ENCODE data around the gene USP3. TPM values are rescaled to one million over a fixed set of nuclear protein-coding genes. Genes with fewer than 3 reads are reported as not detected.

USP3 gene
- total and polyA plus RNA-seq, 9 donors = 15.0 to 34.5 (median 22.0) TPM

DNA sequence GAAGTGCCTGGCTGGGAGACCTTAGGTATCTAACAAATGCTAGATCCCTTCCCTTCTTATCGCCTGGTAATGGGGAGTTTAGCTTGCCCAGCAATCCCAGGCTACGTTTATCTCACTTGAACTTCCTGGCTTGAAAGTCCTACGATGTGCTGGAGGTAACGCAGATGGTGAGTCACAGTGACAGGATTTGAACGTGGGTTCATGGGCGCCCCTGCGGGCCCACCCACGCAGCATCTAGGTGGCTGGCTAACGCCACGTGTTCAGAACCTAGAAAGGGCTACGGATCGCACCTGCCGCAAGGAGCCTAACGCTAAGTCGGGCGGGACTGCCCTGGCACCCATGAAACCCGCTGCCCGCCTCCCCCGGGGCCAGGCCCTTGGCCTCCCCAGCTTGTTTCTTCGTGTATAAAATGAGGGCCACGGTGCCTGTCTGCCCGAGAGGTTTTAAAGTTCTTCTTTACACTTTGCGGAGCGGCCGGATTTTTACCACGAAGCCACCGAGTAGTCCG lies 600 bp upstream of the USP3 start:
- Histone ChIP-seq H3K27ac (ENCODE audit: low read length) (peak overlapping the region; percentile 97), H3K27me3 (ENCODE audit: control insufficient read depth, insufficient read depth, low read length) (no peaks in the 10 kb centered on the region), H3K4me3 (ENCODE audit: low read length) (peak overlapping the region; percentile 65), H3K4me1 (ENCODE audit: control insufficient read depth, insufficient read depth, low read length) (peaks cover 43% of the 10 kb centered on the region), H3K9me3 (replicated peaks; ENCODE audit: control insufficient read depth, low read depth, low read length) (no peaks in the 10 kb centered on the region), H3K36me3 (ENCODE audit: control insufficient read depth, insufficient read depth, low read length) (no peaks in the 10 kb centered on the region)
- WGBS (ENCODE audit: insufficient coverage) = 1% methylated on average over 26 of the region's 28 CpGs
- peak; percentile 74 for DNase-seq

DNA sequence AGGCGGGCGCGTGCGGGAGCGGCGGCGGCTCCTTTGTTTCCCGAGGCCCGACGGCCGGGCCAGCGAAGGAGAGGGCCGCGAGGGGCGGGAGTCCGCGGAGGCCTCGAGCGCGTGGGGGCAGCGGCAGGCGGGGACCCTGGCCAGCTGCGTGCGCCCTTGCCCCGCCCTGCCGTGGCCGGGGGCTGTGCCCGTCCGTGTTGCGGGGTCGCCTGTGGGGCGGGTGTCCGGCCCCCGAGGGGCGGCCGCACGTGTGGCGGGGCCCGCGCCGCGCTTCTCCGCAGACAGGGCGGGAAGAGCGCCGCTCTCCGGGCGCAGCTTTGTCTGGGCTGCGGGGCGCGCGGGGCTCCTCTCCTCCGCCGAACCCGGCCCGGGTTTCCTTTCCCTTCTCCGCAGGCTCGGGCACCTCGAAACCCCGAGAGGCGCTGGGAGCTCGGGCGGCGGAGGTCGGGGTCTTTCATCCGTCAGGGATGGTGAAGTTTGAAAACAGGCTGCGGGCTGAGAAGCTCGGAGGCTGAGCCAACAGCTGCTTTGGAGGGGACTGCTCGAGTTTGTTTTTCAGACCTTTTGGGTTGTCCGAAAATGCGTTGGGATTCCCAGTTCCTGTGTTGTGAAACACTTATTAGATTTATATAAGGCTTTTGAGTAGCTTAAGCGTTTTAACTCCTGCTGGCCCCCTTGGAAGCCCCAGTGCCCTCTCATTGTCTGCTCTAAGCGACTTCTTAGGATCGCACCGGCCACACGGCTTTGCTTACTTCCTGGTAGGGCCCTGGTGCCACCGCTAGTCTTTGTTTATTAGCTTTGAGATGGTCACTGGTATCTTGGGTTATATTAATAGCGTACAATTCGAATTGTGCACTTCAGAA lies 817 bp downstream of the USP3 start:
- peaks cover 43% of the 10 kb centered on the region for H3K4me1 ChIP-seq (ENCODE audit: control insufficient read depth, insufficient read depth, low read length)
- WGBS (ENCODE audit: insufficient coverage) = under 1% methylated on average over 75 of the region's 79 CpGs
- peak overlapping the region; percentile 89 for H3K4me3 ChIP-seq (ENCODE audit: low read length)
- no peaks in the 10 kb centered on the region for H3K9me3 ChIP-seq (replicated peaks; ENCODE audit: control insufficient read depth, low read depth, low read length)
- H3K36me3 ChIP-seq (ENCODE audit: control insufficient read depth, insufficient read depth, low read length) = no peaks in the 10 kb centered on the region
- no peaks in the 10 kb centered on the region for H3K27me3 ChIP-seq (ENCODE audit: control insufficient read depth, insufficient read depth, low read length)
- peak; percentile 76 for DNase-seq
- peak overlapping the region; percentile 96 for H3K27ac ChIP-seq (ENCODE audit: low read length)

GRCh38 chr15:63505842-63506222 lies 1.4 kb downstream of the USP3 start:
- Histone ChIP-seq H3K4me1 (ENCODE audit: control insufficient read depth, insufficient read depth, low read length) (peaks cover 39% of the 10 kb centered on the region), H3K27ac (ENCODE audit: low read length) (peak overlapping the region; percentile 96), H3K27me3 (ENCODE audit: control insufficient read depth, insufficient read depth, low read length) (no peaks in the 10 kb centered on the region), H3K9me3 (replicated peaks; ENCODE audit: control insufficient read depth, low read depth, low read length) (no peaks in the 10 kb centered on the region), H3K36me3 (ENCODE audit: control insufficient read depth, insufficient read depth, low read length) (no peaks in the 10 kb centered on the region), H3K4me3 (ENCODE audit: low read length) (peak overlapping the region; percentile 89)
- no peak for DNase-seq
- WGBS (ENCODE audit: insufficient coverage) = 25% methylated on average over 5 of the region's 8 CpGs

- 94% methylated on average over 3 of the region's 8 CpGs for WGBS (ENCODE audit: insufficient coverage)
- H3K9me3 ChIP-seq (replicated peaks; ENCODE audit: control insufficient read depth, low read depth, low read length) = no peaks in the 10 kb centered on the region
- H3K4me3 ChIP-seq (ENCODE audit: low read length) = no peak overlapping the region
- H3K36me3 ChIP-seq (ENCODE audit: control insufficient read depth, insufficient read depth, low read length) = no peaks in the 10 kb centered on the region
- H3K27me3 ChIP-seq (ENCODE audit: control insufficient read depth, insufficient read depth, low read length) = no peaks in the 10 kb centered on the region
- no peak for DNase-seq
- no peak overlapping the region for H3K27ac ChIP-seq (ENCODE audit: low read length)
- H3K4me1 ChIP-seq (ENCODE audit: control insufficient read depth, insufficient read depth, low read length) = peaks cover 31% of the 10 kb centered on the region
These were observed 2.2 kb downstream of the USP3 start for GRCh38 chr15:63506537-63507035.

DNA sequence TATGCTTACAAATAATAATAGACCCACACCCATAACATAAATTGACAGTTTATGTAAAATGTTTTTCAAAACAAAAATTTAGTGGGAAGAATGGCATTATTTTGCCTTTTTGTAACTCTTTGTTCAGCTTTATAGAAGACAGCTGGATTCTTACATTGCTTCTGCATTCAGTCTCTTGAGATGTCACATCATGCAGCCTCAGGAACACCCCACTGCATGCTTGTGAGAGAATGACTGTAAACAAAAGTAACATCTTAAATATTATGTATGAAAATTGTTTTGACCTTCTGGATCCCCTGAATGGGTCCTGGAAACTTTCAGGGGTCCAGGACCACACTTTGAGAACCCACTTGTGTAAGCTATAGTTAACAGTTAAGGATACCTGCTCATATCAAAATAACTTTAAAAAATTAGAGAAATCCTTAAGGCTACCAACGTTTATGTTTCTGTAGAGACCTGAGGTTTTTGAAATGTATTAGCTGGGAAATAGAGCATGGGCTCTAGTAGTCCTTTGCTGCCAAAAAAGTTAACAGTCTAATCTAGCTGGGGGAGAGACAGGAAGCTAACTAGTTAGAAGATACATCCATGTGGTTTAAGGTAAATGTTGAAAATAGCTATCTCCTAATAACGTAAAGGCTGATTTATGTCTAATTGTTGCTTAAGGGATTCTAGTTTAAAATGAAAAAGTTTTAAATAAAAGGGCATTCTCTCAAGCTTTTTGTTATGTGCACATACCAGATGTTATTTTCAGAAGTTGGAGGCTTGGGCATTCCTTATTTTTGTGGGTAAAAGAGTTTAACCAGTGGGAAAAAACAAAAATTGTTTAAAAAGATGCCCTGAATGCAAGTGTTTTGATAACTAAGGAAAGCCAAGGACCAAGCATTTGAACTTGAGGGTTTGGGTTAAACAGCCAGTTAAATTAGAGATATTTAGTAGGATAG lies 3.8 kb downstream of the USP3 start:
- no peak for DNase-seq
- Histone ChIP-seq H3K4me3 (ENCODE audit: low read length) (no peak overlapping the region), H3K27me3 (ENCODE audit: control insufficient read depth, insufficient read depth, low read length) (no peaks in the 10 kb centered on the region), H3K36me3 (ENCODE audit: control insufficient read depth, insufficient read depth, low read length) (no peaks in the 10 kb centered on the region), H3K27ac (ENCODE audit: low read length) (no peak overlapping the region), H3K9me3 (replicated peaks; ENCODE audit: control insufficient read depth, low read depth, low read length) (no peaks in the 10 kb centered on the region), H3K4me1 (ENCODE audit: control insufficient read depth, insufficient read depth, low read length) (peaks cover 16% of the 10 kb centered on the region)
- WGBS (ENCODE audit: insufficient coverage) = no CpG with 5 or more reads among the region's 2 CpGs

GRCh38 chr15:63509056-63509954 lies 4.9 kb downstream of the USP3 start:
- Histone ChIP-seq H3K4me1 (ENCODE audit: control insufficient read depth, insufficient read depth, low read length) (peaks cover 8% of the 10 kb centered on the region), H3K27ac (ENCODE audit: low read length) (no peak overlapping the region), H3K36me3 (ENCODE audit: control insufficient read depth, insufficient read depth, low read length) (no peaks in the 10 kb centered on the region), H3K27me3 (ENCODE audit: control insufficient read depth, insufficient read depth, low read length) (no peaks in the 10 kb centered on the region), H3K4me3 (ENCODE audit: low read length) (no peak overlapping the region), H3K9me3 (replicated peaks; ENCODE audit: control insufficient read depth, low read depth, low read length) (no peaks in the 10 kb centered on the region)
- DNase-seq = no peak
- no CpG with 5 or more reads among the region's 6 CpGs for WGBS (ENCODE audit: insufficient coverage)

DNA sequence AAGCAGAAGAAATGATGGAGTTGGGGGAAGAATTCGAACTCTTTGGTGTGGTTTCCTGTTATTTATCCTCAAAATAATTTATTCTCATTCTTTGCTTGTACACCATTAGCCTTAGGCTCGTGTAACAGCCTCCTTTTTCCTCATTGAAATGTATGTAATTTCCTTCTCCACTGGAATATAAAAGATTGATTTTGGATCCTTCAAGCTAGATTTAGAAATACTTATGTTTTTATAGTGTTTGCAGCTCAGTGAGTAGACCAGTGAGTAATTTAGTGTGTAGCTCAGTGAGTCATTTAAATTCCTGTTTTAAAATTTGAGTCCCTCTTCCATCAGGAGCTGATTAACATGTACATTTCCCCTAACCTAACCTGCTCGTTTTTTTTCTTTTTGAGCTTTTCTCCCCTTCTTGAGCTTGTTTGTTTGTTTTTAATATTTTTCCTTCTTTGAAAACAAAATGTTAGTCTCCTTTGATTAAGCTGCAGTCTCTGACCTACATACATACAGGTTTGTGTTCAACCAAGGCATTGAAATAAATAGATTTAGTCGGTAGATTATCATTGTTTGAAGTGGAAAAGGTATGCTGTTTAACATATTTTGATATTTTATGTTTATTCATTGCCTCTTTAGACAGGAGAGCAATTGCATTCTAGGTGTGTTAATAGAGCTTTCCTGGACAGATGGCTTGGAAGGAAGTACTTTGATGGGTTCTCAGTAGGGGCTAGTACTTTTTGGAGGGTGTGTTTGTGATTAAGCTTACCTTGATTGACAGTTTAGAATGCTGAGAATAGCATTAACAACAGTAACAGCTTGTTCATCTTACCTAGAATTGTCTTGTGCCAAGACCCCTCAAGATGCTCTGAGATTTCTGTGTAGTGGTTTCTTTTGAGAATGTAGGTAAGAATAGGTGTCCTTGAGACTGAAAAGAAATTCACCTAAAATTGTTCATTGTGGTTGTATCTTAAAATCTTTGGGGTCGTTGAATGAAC lies 5.9 kb downstream of the USP3 start:
- no peak for DNase-seq
- H3K4me3 ChIP-seq (ENCODE audit: low read length) = no peak overlapping the region
- H3K9me3 ChIP-seq (replicated peaks; ENCODE audit: control insufficient read depth, low read depth, low read length) = no peaks in the 10 kb centered on the region
- WGBS (ENCODE audit: insufficient coverage) = no CpG with 5 or more reads among the region's 5 CpGs
- H3K36me3 ChIP-seq (ENCODE audit: control insufficient read depth, insufficient read depth, low read length) = no peaks in the 10 kb centered on the region
- H3K27me3 ChIP-seq (ENCODE audit: control insufficient read depth, insufficient read depth, low read length) = no peaks in the 10 kb centered on the region
- peaks cover 8% of the 10 kb centered on the region for H3K4me1 ChIP-seq (ENCODE audit: control insufficient read depth, insufficient read depth, low read length)
- no peak overlapping the region for H3K27ac ChIP-seq (ENCODE audit: low read length)

DNA sequence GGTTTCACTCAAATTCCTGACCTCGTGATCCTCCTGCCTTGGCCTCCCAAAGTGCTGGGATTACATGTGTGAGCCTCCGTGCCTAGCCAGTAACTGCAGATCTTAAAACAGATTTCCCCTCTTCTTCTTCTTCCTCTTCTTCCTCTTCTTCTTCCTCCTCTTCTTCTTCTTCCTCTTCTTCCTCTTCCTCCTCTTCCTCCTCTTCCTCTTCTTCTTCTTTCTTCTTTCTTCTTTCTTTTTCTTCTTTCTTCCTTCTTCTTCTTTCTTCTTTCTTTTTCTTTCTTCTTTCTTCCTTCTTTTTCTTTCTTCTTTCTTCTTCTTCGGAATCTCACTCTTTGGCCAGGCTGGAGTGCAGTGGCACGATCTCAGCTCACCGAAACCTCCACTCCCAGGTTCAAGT lies 7.8 kb downstream of the USP3 start:
- 93% methylated on average over 2 of the region's 5 CpGs for WGBS (ENCODE audit: insufficient coverage)
- no peaks in the 10 kb centered on the region for H3K27me3 ChIP-seq (ENCODE audit: control insufficient read depth, insufficient read depth, low read length)
- no peak overlapping the region for H3K4me3 ChIP-seq (ENCODE audit: low read length)
- no peaks in the 10 kb centered on the region for H3K9me3 ChIP-seq (replicated peaks; ENCODE audit: control insufficient read depth, low read depth, low read length)
- no peaks in the 10 kb centered on the region for H3K36me3 ChIP-seq (ENCODE audit: control insufficient read depth, insufficient read depth, low read length)
- peaks cover 2% of the 10 kb centered on the region for H3K4me1 ChIP-seq (ENCODE audit: control insufficient read depth, insufficient read depth, low read length)
- DNase-seq = no peak
- no peak overlapping the region for H3K27ac ChIP-seq (ENCODE audit: low read length)

Measured in muscle of leg (tissue), 11 donors.